ENCODE data around the gene VWA7.
"Not testable (repeated sequence)": the region's sequence is repeated elsewhere in the genome, so short reads cannot be mapped to it uniquely, and the experiment has no call there.

- TF ChIP-seq MEIS1 (CRISPR knock-in tag; IDR thresholded peaks at IDR 0.05; ENCODE audit: borderline replicate concordance); ZNF26 (tag by site-specific recombination; IDR thresholded peaks at IDR 0.05); ZBTB1 (tag by site-specific recombination; IDR thresholded peaks at IDR 0.05); ZNF473 (tag by site-specific recombination; IDR thresholded peaks at IDR 0.05); ELK4 (IDR thresholded peaks at IDR 0.05; ENCODE audit: borderline replicate concordance, low read depth, low read length); CTCF (tag by site-specific recombination; IDR thresholded peaks at IDR 0.05); SP3 (tag by site-specific recombination; IDR thresholded peaks at IDR 0.05): not testable (repeated sequence)
Observed at GRCh38 chr6:31801031-31801927, 24.2 kb upstream of the VWA7 start.
